Astrocyte of the spinal cord (primary cell): Measurements from ENCODE around the gene SYCN.

Source experiments
- DNase-seq: peaks from one replicate; pipeline ENCODE4 v3.0.0; 2011; ENCODE audit warnings: low read depth, low spot score
- H3K4me3 ChIP-seq: 2 replicates; pipeline ENCODE4 v1.5.1; 2011; ENCODE audit warnings: low read depth, mild to moderate bottlenecking, low read length, moderate library complexity
- in situ Hi-C: cut with HindIII; loops from 2 replicates; pipeline ENCODE4 v1.10.0; 2017; ENCODE audit warnings: low sequenced_read_pairs
- TF ChIP-seq, protein P1 (sequence below): IDR thresholded peaks from 2 replicates; pipeline ENCODE4 v1.5.1; 2012; ENCODE audit warnings: low read depth, mild to moderate bottlenecking, low read length, inconsistent platforms

SYCN gene

DNA sequence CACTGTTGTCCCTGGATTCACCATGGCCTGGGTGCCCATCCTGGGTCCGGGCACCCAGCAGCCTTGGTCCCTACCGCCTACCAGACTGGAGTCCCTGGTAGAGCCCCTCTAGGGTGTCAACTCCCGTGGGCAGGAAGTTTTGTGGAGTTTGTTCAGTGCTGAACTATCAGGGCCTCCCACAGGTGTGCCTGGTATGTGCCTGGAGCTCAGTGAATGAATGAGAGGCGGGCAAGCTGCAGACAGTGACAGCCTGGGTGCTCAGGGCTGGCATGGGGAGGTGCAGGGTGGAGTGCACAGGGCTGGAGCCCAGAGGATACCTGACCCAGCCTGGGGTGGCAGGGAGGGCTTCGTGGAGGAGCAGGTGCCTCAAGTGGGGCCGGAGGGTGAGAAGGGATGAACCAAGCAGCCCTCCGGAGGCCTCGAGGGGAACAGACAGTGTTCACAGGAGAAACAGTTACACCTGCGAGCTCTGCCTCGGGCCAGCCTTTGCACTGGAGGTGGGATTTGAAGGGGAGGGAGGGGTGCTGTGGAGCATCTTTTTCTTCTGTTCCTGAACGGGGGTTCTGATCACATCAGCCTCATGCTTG is 48.9 kb downstream of the SYCN start:
- in situ Hi-C loops, result no loop called here
- TF ChIP-seq, protein P1, sequence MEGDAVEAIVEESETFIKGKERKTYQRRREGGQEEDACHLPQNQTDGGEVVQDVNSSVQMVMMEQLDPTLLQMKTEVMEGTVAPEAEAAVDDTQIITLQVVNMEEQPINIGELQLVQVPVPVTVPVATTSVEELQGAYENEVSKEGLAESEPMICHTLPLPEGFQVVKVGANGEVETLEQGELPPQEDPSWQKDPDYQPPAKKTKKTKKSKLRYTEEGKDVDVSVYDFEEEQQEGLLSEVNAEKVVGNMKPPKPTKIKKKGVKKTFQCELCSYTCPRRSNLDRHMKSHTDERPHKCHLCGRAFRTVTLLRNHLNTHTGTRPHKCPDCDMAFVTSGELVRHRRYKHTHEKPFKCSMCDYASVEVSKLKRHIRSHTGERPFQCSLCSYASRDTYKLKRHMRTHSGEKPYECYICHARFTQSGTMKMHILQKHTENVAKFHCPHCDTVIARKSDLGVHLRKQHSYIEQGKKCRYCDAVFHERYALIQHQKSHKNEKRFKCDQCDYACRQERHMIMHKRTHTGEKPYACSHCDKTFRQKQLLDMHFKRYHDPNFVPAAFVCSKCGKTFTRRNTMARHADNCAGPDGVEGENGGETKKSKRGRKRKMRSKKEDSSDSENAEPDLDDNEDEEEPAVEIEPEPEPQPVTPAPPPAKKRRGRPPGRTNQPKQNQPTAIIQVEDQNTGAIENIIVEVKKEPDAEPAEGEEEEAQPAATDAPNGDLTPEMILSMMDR, result no peak
- H3K4me3 ChIP-seq, result no peak overlapping the region
- DNase-seq, result no peak

DNA sequence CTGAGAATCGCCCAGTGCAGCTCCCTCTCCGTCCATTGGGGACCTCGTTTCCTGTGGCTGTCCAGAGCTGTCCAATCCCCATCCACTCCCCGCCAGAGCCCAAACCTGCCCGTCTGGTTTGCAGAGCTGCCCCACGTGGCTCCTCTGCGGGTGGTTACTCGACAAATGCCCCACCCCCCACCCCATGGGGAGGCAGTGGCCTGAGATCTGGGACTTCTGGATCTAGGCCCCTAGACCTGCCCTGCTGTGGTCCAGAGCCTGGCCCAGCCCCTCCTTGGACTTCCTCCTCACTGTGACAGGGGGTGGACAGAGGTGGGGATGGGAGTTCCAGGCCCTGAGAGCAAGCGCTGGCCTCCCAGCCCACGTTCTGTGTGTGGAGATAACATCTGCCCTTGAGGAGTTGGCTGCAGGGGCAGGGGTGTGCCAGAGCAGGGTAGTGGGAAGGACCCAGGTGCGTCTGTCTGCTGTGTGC is 49.4 kb downstream of the SYCN start:
- in situ Hi-C loops, result no loop called here
- TF ChIP-seq, protein P1, result no peak
- no peak for DNase-seq
- no peak overlapping the region for H3K4me3 ChIP-seq

DNA sequence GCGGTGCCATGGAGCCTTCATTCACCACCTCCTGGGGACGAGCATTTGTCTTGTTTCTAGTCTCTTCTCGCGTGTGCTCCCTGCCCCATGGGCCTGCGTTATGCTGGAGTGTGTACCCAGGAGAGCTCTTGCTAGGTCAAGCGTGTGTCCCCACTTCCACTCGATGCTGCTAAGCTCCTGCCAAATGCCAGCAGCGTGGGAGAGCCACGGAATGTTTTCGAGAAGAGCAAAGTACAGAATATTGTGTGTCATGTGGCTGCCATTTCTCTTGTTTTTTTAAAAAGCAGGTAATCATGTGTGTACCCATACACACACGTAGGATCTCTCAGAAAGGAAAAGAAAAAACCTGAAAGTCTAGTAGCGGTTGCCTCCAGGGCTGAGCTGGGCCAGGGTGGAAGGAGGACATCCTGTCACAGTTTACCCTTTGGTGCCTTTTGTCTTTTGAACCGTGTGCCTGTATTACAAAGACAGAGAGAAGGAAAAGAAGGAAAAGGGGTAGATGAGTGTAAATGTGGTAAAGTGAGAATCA is 49.9 kb downstream of the SYCN start:
- in situ Hi-C loops, result no loop called here
- DNase-seq, result no peak
- no peak overlapping the region for H3K4me3 ChIP-seq
- TF ChIP-seq, protein P1, result no peak
